ENCODE results near the gene MAST4. TPM values are rescaled to one million over a fixed set of nuclear protein-coding genes. Genes with fewer than 3 reads are reported as not detected.

Gene MAST4
- total RNA-seq, 2 experiments from 2014 or later = 27.7 to 28.8 TPM

DNA sequence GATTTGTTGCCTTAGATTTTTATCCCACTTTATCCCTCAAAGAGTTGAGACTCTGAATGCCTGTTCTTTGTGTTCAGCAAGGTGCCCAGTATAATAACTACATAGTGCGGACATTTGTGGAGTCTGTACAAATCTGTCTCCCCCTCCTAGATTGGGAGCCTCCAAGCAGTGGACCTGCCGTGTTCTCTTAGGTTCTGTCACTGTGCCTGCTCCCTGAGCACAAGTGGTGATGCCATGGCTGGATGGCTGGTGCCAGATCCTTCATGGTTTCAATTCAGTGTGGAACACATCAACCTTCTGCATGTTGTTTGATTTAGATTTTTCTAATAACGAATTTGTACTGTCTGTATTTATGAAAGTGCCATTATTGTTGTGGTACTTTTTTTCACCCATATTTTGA is 307.5 kb downstream of the MAST4 start:
- Mint-ChIP-seq H3K9me3 (no peaks in the 10 kb centered on the region), H3K27me3 (ENCODE audit: low read depth) (peaks cover 16% of the 10 kb centered on the region), H3K4me3 (no peak overlapping the region), H3K27ac (no peak overlapping the region), H3K4me1 (ENCODE audit: low read depth) (no peaks in the 10 kb centered on the region), H3K36me3 (ENCODE audit: low read depth) (no peaks in the 10 kb centered on the region)
- intact Hi-C loops (cut with micrococcal nuclease) = no loop called here
- no peak for DNase-seq
- CTCF ChIA-PET = no interaction called here

DNA sequence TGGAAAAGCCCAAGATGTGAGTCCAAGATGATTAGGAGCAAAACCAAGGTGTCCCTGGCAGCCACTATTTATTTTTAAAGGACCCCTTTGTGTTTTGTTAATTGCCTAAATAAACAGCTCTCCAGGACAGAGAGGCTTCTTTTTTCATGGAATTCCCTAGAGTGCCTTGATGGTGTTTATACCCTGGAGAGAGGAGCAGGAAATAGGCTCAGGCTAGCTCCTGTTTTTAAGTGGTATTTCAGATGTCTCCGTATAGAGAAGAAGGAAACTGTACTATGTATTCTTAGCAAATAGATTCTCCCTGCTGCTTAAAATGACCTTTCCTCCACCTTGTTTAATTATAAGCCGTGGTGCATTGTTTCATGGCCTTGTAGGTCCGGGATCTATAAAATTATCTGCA is 308.0 kb downstream of the MAST4 start:
- Mint-ChIP-seq H3K27ac (no peak overlapping the region), H3K27me3 (ENCODE audit: low read depth) (peaks cover 15% of the 10 kb centered on the region), H3K4me1 (ENCODE audit: low read depth) (no peaks in the 10 kb centered on the region), H3K4me3 (no peak overlapping the region), H3K9me3 (no peaks in the 10 kb centered on the region), H3K36me3 (ENCODE audit: low read depth) (no peaks in the 10 kb centered on the region)
- CTCF ChIA-PET = no interaction called here
- intact Hi-C loops (cut with micrococcal nuclease) = no loop called here
- no peak for DNase-seq

DNA sequence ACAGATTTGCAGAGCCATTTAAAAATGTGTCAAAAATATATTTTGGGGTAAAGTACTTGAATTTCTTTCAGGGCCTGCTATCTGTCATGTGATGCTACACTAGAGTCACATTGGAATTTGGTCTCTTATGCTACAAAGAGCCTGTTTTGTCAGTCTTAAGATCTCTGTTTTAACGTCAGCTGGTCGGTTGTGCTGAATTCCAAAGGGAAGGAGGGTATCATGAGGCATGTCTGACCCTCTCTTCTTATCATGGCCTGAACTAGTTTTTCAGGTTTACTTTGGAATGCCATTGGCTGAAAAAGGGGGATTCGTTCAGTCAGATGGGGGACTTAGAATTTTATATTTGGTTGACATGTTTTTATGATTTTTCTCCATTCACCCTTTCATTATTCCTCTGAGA is 309.8 kb downstream of the MAST4 start:
- intact Hi-C loops (cut with micrococcal nuclease) = no loop called here
- H3K27ac Mint-ChIP-seq = no peak overlapping the region
- H3K9me3 Mint-ChIP-seq = no peaks in the 10 kb centered on the region
- no peaks in the 10 kb centered on the region for H3K36me3 Mint-ChIP-seq (ENCODE audit: low read depth)
- H3K4me3 Mint-ChIP-seq = no peak overlapping the region
- CTCF ChIA-PET = no interaction called here
- H3K27me3 Mint-ChIP-seq (ENCODE audit: low read depth) = peaks cover 11% of the 10 kb centered on the region
- no peak for DNase-seq
- H3K4me1 Mint-ChIP-seq (ENCODE audit: low read depth) = no peaks in the 10 kb centered on the region

DNA sequence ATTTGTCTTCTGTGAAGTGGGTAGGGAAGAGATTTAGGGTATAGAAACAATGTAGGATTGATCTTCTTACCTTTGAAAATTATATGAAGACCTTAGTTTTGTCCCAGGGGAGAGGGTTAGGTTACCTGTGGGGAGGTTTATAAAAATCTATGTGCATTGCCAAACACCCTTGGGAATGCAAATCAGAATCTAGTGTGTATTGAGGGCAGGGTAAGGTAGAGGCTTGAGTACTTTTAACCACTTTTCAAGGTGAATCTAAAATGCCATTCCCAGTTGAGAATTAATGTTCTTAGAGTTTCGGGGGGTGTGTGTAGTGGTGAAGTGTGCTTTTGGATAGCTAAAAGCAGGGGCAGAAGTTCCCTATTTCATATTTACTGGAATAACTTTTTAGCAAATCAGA is 312.0 kb downstream of the MAST4 start:
- DNase-seq = no peak
- H3K36me3 Mint-ChIP-seq (ENCODE audit: low read depth) = no peaks in the 10 kb centered on the region
- H3K27ac Mint-ChIP-seq = no peak overlapping the region
- no peaks in the 10 kb centered on the region for H3K9me3 Mint-ChIP-seq
- intact Hi-C loops (cut with micrococcal nuclease) = no loop called here
- H3K4me3 Mint-ChIP-seq = no peak overlapping the region
- H3K4me1 Mint-ChIP-seq (ENCODE audit: low read depth) = no peaks in the 10 kb centered on the region
- CTCF ChIA-PET = no interaction called here
- peaks cover 8% of the 10 kb centered on the region for H3K27me3 Mint-ChIP-seq (ENCODE audit: low read depth)

DNA sequence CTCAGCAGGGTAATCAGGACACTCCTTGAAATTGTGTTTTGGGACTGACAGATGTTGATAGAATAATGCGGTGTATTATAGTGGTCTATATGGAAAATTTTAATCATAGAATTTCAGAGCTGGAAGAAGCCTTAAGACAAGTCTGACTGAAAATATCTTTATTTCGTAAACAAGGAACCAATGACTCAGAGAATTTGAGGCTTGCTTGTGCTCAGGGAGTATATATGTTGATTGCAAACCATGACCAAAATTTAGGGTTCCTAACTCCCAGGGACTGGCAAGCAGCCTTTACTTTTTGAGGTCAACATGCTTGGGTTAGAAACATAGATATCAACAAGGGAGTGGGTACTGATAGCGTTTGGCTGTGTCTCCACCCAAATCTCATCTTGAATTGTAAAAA is 313.2 kb downstream of the MAST4 start:
- H3K27me3 Mint-ChIP-seq (ENCODE audit: low read depth) = peaks cover 5% of the 10 kb centered on the region
- no peaks in the 10 kb centered on the region for H3K9me3 Mint-ChIP-seq
- intact Hi-C loops (cut with micrococcal nuclease) = no loop called here
- no peaks in the 10 kb centered on the region for H3K36me3 Mint-ChIP-seq (ENCODE audit: low read depth)
- CTCF ChIA-PET = no interaction called here
- no peak overlapping the region for H3K27ac Mint-ChIP-seq
- no peak for DNase-seq
- no peaks in the 10 kb centered on the region for H3K4me1 Mint-ChIP-seq (ENCODE audit: low read depth)
- no peak overlapping the region for H3K4me3 Mint-ChIP-seq

GRCh38 chr5:66912787-66913186 is 316.6 kb downstream of the MAST4 start:
- no peak overlapping the region for H3K27ac Mint-ChIP-seq
- intact Hi-C loops (cut with micrococcal nuclease) = no loop called here
- CTCF ChIA-PET = no interaction called here

GRCh38 chr5:66915531-66915930 is 319.3 kb downstream of the MAST4 start:
- no peaks in the 10 kb centered on the region for H3K9me3 Mint-ChIP-seq
- peaks cover 4% of the 10 kb centered on the region for H3K27me3 Mint-ChIP-seq (ENCODE audit: low read depth)
- no peak for DNase-seq
- H3K27ac Mint-ChIP-seq = no peak overlapping the region
- no peaks in the 10 kb centered on the region for H3K4me1 Mint-ChIP-seq (ENCODE audit: low read depth)
- intact Hi-C loops (cut with micrococcal nuclease) = no loop called here
- no peak overlapping the region for H3K4me3 Mint-ChIP-seq
- no peaks in the 10 kb centered on the region for H3K36me3 Mint-ChIP-seq (ENCODE audit: low read depth)
- CTCF ChIA-PET = interaction anchor here (0.6 kb wide), 1 partner anchor 188 kb away, joined by 4 read pairs; no protein-coding TSS in a partner anchor

More at GRCh38 chr5:66912787-66913186, 316.6 kb downstream of the MAST4 start:
- no peak for DNase-seq
- H3K27me3 Mint-ChIP-seq (ENCODE audit: low read depth) = peaks cover 4% of the 10 kb centered on the region
- no peaks in the 10 kb centered on the region for H3K4me1 Mint-ChIP-seq (ENCODE audit: low read depth)
- no peak overlapping the region for H3K4me3 Mint-ChIP-seq
- no peaks in the 10 kb centered on the region for H3K9me3 Mint-ChIP-seq
- no peaks in the 10 kb centered on the region for H3K36me3 Mint-ChIP-seq (ENCODE audit: low read depth)

- no peak for DNase-seq
- H3K27ac Mint-ChIP-seq = no peak overlapping the region
- intact Hi-C loops (cut with micrococcal nuclease) = no loop called here
- H3K4me1 Mint-ChIP-seq (ENCODE audit: low read depth) = no peaks in the 10 kb centered on the region
- CTCF ChIA-PET = no interaction called here
- H3K36me3 Mint-ChIP-seq (ENCODE audit: low read depth) = no peaks in the 10 kb centered on the region
- peaks cover 2% of the 10 kb centered on the region for H3K27me3 Mint-ChIP-seq (ENCODE audit: low read depth)
- no peak overlapping the region for H3K4me3 Mint-ChIP-seq
- H3K9me3 Mint-ChIP-seq = no peaks in the 10 kb centered on the region
Measured at GRCh38 chr5:66922881-66923280, 326.7 kb downstream of the MAST4 start.

GRCh38 chr5:66923457-66923856 is 327.3 kb downstream of the MAST4 start:
- Mint-ChIP-seq H3K27ac (no peak overlapping the region), H3K4me3 (no peak overlapping the region), H3K36me3 (ENCODE audit: low read depth) (no peaks in the 10 kb centered on the region), H3K27me3 (ENCODE audit: low read depth) (peaks cover 2% of the 10 kb centered on the region), H3K9me3 (no peaks in the 10 kb centered on the region), H3K4me1 (ENCODE audit: low read depth) (no peaks in the 10 kb centered on the region)
- no peak for DNase-seq
- CTCF ChIA-PET = no interaction called here
- intact Hi-C loops (cut with micrococcal nuclease) = no loop called here

- DNase-seq = no peak
- intact Hi-C loops (cut with micrococcal nuclease) = no loop called here
- CTCF ChIA-PET = interaction anchor here (0.7 kb wide), 1 partner anchor 109 kb away, joined by 5 read pairs; no protein-coding TSS in a partner anchor
- Mint-ChIP-seq H3K9me3 (no peaks in the 10 kb centered on the region), H3K4me1 (ENCODE audit: low read depth) (no peaks in the 10 kb centered on the region), H3K4me3 (no peak overlapping the region), H3K27me3 (ENCODE audit: low read depth) (peaks cover 5% of the 10 kb centered on the region), H3K27ac (no peak overlapping the region), H3K36me3 (ENCODE audit: low read depth) (no peaks in the 10 kb centered on the region)
Measured at GRCh38 chr5:66923922-66924321, 327.7 kb downstream of the MAST4 start.

GRCh38 chr5:66927140-66927539 is 330.9 kb downstream of the MAST4 start:
- no peak for DNase-seq
- Mint-ChIP-seq H3K36me3 (ENCODE audit: low read depth) (no peaks in the 10 kb centered on the region), H3K27me3 (ENCODE audit: low read depth) (peaks cover 13% of the 10 kb centered on the region), H3K4me1 (ENCODE audit: low read depth) (no peaks in the 10 kb centered on the region), H3K27ac (no peak overlapping the region), H3K9me3 (no peaks in the 10 kb centered on the region), H3K4me3 (no peak overlapping the region)
- intact Hi-C loops (cut with micrococcal nuclease) = no loop called here
- CTCF ChIA-PET = interaction anchor here (0.6 to 0.9 kb wide), 2 partner anchors 13 to 61 kb away, joined by 3 to 4 read pairs; no protein-coding TSS in a partner anchor

DNA sequence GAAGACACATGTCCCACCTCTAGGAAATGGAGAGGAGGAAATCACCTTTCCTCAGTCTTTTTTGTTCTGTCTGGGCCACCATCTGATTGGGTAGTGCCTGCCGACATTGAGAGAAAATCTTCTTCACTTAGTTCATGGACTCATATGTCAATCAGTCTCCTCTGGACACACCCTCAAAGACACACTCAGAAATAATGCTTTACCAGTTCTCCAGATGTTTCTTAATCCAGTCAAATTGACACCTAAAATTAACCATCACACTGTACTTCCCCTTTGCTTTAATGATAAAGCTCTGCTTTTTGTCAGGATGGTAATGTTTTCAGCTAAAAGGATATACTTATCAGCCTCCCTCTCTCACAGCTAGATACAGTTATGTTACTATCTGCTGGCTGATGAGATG is 333.1 kb downstream of the MAST4 start:
- Mint-ChIP-seq H3K9me3 (no peaks in the 10 kb centered on the region), H3K27me3 (ENCODE audit: low read depth) (peaks cover 16% of the 10 kb centered on the region), H3K27ac (no peak overlapping the region), H3K36me3 (ENCODE audit: low read depth) (no peaks in the 10 kb centered on the region), H3K4me3 (no peak overlapping the region), H3K4me1 (ENCODE audit: low read depth) (no peaks in the 10 kb centered on the region)
- DNase-seq = no peak
- intact Hi-C loops (cut with micrococcal nuclease) = no loop called here
- CTCF ChIA-PET = no interaction called here

DNA sequence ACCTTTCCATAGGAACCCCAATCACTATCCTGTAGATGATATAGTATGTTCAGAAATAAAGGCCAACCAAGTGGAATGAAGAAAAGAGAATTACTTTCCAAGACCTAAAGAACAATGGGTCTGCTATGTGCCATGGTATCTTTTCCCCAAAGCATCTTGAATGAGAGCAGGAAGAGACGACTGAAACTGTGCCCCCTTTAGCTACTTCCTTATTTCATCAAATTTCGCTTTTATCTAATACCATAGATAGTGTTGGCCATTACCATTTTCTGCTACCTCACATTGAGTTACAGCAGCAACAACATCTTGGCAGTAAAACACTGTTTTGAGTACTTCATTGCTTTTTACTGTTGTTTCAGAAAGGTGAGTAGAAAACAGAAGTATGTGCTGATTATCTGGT is 333.8 kb downstream of the MAST4 start:
- Mint-ChIP-seq H3K27me3 (ENCODE audit: low read depth) (peaks cover 21% of the 10 kb centered on the region), H3K4me1 (ENCODE audit: low read depth) (no peaks in the 10 kb centered on the region), H3K36me3 (ENCODE audit: low read depth) (no peaks in the 10 kb centered on the region), H3K4me3 (no peak overlapping the region), H3K9me3 (no peaks in the 10 kb centered on the region), H3K27ac (no peak overlapping the region)
- CTCF ChIA-PET = interaction anchor here (0.6 to 1.0 kb wide), 2 partner anchors 42 to 227 kb away, joined by 3 to 4 read pairs; no protein-coding TSS in a partner anchor
- intact Hi-C loops (cut with micrococcal nuclease) = no loop called here
- no peak for DNase-seq

DNA sequence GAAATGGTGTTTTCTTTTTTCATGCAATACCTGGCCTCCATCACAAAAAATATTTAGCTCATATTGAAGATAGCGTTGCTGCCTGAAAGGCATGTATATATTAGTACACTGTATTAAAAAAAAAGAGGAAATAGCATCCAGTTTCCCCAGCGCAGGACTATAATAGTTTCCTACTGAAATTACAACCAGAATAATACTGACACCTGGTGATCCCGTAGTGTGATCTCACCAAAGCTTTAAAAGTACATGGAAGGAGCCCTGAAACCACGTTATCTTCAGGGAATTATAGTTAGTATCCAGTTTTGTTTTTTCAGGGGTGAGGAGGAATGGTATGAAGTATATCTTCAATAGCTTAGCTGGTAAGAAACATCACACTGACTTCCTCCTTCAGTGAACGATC is 335.5 kb downstream of the MAST4 start:
- Mint-ChIP-seq H3K27me3 (ENCODE audit: low read depth) (peaks cover 27% of the 10 kb centered on the region), H3K9me3 (no peaks in the 10 kb centered on the region), H3K27ac (no peak overlapping the region), H3K4me1 (ENCODE audit: low read depth) (no peaks in the 10 kb centered on the region), H3K36me3 (ENCODE audit: low read depth) (no peaks in the 10 kb centered on the region), H3K4me3 (no peak overlapping the region)
- no peak for DNase-seq
- CTCF ChIA-PET = interaction anchor here (0.7 kb wide), 1 partner anchor 109 kb away, joined by 4 read pairs; no protein-coding TSS in a partner anchor
- intact Hi-C loops (cut with micrococcal nuclease) = no loop called here

All from activated naive CD4-positive, alpha-beta T cell treated with anti-CD3 and anti-CD28 coated beads for 36 hours (primary cell).